Epithelial cell of proximal tubule (primary cell): ENCODE measurements around the gene CARD11. TPM values are rescaled to one million over a fixed set of nuclear protein-coding genes. Genes with fewer than 3 reads are reported as not detected.

Experiments
- DNase-seq: peaks from one replicate; pipeline ENCODE4 v3.0.0-alpha.2; 2011; ENCODE audit warnings: low read depth
- H3K4me3 ChIP-seq: 2 replicates; pipeline ENCODE4 v1.5.1; 2011; ENCODE audit warnings: low read depth, mild to moderate bottlenecking, low read length
- total RNA-seq: library from RNA; depleted of rRNA; stranded (reverse); fragments of >200 nt; gene quantifications from 2 replicates; pipeline ENCODE4 v1.2.3, GENCODE V29; 2015
- TF ChIP-seq, protein P1 (sequence below): conservative IDR thresholded peaks from 2 replicates; pipeline ENCODE4 v1.5.1; 2012; ENCODE audit warnings: low read depth, mild to moderate bottlenecking, low read length

The CARD11 gene
- total RNA-seq, 1 donor from 2014 or later, result 18.7 TPM

DNA sequence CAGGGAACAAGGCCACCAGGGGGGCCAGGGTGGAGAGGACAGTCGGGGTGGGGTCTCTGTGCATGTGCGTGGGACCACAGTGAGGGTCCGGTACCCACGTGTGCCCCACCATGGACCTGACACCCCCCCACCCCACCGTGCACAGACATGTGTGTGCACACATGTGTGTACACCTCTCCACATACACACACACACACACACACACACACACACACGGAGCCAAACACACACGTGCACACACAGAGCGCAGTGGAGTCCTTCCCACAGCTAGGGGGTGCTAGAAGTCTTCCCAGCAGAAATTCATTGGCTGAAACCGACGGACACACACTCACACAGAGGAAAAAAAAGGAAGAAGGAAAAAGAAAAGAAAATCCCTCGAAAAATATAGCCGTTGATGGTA, 156.8 kb downstream of the CARD11 start:
- peak; percentile 51 for DNase-seq
- no peak overlapping the region for H3K4me3 ChIP-seq
- TF ChIP-seq, protein P1, sequence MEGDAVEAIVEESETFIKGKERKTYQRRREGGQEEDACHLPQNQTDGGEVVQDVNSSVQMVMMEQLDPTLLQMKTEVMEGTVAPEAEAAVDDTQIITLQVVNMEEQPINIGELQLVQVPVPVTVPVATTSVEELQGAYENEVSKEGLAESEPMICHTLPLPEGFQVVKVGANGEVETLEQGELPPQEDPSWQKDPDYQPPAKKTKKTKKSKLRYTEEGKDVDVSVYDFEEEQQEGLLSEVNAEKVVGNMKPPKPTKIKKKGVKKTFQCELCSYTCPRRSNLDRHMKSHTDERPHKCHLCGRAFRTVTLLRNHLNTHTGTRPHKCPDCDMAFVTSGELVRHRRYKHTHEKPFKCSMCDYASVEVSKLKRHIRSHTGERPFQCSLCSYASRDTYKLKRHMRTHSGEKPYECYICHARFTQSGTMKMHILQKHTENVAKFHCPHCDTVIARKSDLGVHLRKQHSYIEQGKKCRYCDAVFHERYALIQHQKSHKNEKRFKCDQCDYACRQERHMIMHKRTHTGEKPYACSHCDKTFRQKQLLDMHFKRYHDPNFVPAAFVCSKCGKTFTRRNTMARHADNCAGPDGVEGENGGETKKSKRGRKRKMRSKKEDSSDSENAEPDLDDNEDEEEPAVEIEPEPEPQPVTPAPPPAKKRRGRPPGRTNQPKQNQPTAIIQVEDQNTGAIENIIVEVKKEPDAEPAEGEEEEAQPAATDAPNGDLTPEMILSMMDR, result peak; percentile 98

DNA sequence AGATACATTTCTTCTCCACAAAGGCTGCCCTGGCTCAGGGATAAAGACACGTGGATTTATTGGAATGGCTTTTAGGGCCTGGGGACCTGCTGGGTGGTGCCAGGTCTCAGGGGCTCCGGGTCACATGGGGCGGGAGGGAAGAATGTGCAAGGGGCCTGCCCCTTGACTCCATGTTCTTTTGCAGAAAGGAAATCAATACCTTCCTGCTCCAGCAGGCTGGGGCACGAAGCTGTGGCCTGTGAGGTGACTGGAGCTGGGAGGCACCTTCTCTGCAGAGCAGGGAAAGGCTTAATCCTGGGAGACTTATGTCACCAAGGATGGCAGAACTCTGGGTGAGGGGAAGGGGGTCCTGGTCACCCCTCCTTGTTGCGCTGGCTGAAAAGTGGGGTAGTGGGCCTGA, 157.3 kb downstream of the CARD11 start:
- TF ChIP-seq, protein P1, result no peak
- no peak for DNase-seq
- H3K4me3 ChIP-seq, result no peak overlapping the region

DNA sequence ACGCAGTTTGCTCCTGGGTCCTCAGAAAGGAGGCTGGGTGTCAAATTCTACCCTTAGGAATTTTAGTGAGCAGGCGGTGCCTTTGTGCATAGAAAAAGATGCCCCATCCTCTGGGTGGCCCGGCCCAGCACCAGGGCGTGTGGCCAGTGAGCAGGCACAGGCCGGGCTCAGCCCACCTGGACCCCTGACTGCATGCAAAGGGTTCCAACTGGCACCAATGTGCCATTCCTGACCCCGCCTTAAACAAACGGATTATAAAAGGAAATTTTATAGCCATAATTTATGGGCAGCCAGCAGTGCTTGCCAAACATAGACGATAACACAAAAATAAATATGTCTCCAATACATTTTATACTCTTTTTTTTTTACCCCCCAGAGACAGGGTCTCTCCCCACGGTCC, 159.5 kb downstream of the CARD11 start:
- DNase-seq, result no peak
- no peak overlapping the region for H3K4me3 ChIP-seq
- TF ChIP-seq, protein P1, result no peak

DNA sequence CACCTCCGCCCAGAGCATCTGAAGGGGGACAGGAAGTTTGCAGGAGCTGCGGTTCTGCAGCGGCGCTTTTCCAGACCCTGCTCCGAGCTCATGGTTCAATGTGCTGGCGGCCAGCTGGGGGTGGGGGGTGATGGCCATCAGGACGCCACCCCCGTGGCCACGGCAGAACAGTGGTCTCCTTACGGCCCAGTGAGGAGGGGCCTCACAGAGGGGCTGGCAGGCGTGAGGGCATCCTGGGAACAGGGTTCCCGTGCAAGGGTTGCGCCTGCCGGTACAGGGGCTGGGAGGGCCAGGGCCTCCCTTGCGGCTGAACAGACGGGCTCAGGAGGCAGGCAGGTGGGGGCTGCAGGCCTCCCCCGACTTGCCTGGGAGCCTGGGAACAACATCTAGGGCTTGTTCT, 160.6 kb downstream of the CARD11 start:
- H3K4me3 ChIP-seq, result no peak overlapping the region
- TF ChIP-seq, protein P1, result no peak
- no peak for DNase-seq

DNA sequence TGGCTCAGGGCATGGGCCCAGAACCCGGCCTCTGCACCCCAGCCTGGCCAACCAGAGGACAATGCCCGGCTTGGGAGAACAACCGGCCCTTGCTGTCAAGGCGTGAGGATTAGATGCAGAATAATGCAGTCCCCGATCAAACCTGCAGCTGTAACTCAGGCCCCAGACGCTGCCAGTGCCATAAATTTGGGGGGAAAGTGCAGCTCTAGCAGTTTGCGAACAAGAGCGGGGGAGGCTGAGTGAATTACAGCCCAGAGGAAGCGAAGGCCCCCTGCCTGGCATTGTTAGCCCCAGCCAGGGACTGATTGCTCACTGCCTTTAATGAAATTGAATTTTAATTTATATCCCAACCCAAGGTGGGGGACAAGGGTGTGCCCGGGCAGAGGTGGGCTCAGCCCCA, 161.6 kb downstream of the CARD11 start:
- no peak overlapping the region for H3K4me3 ChIP-seq

DNA sequence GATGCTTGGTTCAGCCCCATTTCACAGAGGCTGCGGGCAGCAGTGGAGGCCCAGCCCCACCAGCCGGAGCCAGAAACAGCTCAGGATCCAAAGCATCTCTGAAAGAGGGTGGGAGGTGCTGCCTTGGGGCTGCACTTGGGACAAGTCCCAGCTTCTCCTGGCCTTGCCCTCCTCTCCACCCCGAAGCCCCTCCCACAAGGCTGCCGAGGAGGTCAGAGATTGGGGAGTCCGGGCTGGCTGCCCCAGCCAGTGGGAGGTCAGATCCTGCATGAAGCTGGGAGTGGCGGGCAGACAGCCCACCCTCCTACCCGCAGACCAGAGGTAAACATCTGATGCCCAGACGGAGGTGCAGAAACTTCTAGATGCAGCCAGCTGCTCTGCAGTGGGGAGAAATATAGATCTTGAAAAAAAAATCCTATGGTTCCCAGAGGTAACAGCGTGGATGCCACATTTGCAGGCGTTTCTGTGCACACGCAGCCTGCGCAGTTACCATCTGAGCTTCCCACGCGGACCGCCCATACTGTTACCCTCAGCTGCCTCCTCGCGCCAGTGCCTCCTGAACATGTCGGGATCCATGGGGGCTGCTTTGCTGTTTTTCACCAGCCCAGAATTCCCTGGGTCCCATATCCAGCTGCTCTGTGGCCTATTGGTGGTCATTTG, 162.7 kb downstream of the CARD11 start:
- no peak for DNase-seq
- H3K4me3 ChIP-seq, result no peak overlapping the region
- TF ChIP-seq, protein P1, result no peak

More for the DNA sequence above, 161.6 kb downstream of the CARD11 start:
- TF ChIP-seq, protein P1, result no peak
- no peak for DNase-seq

DNA sequence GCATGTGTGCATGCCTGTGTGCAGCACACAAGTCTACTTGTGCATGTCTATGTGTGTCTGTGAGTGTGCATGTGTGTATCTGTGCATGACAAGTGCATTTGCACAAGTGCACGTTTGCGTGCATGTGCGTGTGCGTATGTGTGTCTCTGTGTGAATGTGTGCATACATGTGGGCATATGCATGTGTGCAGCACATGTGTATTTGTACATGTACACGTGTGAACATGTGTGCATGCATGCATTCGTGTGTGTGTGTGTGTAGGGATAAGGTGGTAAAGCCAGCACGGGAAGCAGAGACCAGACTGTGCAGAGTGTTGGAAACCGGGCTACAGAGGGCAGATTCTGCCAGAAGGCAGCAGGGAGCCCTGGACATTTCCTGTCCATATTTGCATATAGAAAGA, 163.6 kb downstream of the CARD11 start:
- H3K4me3 ChIP-seq, result no peak overlapping the region
- TF ChIP-seq, protein P1, result no peak
- no peak for DNase-seq
